A673 (cell line): ENCODE data around the gene ZNF627.
"Not testable (repeated sequence)": the region's sequence is repeated elsewhere in the genome, so short reads cannot be mapped to it uniquely, and the experiment has no call there.

Experiments
- CTCF ChIP-seq: fragments of 300-800, 200-600 bp; sonication (generic); conservative IDR thresholded peaks from 2 replicates; pipeline ENCODE4 v1.5.1; 2017; ENCODE audit warnings: low read depth, mild to moderate bottlenecking, antibody characterized with exemption, low read length, moderate library complexity, mixed read lengths
- EZH2 ChIP-seq: fragments of 200-600 bp; sonication (generic); IDR thresholded peaks from 2 replicates; pipeline ENCODE4 v1.6.1; 2017; ENCODE audit warnings: borderline replicate concordance, low read depth, mild to moderate bottlenecking, mixed read lengths, antibody characterized with exemption, low read length; ENCODE audit not compliant: poor library complexity, severe bottlenecking

- not testable (repeated sequence) for TF ChIP-seq CTCF, EZH2
These were observed 33.0 kb upstream of the ZNF627 start for GRCh38 chr19:11564082-11564807.
